ENCODE data around the gene FAM171A2. TPM values are rescaled to one million over a fixed set of nuclear protein-coding genes. Genes with fewer than 3 reads are reported as not detected.

FAM171A2 gene
- total and polyA plus RNA-seq, 2 of the 8 experiments (the other 6 are each of a cell fraction or from before 2014, with no cell fraction given) = 21.9 to 24.1 TPM

DNA sequence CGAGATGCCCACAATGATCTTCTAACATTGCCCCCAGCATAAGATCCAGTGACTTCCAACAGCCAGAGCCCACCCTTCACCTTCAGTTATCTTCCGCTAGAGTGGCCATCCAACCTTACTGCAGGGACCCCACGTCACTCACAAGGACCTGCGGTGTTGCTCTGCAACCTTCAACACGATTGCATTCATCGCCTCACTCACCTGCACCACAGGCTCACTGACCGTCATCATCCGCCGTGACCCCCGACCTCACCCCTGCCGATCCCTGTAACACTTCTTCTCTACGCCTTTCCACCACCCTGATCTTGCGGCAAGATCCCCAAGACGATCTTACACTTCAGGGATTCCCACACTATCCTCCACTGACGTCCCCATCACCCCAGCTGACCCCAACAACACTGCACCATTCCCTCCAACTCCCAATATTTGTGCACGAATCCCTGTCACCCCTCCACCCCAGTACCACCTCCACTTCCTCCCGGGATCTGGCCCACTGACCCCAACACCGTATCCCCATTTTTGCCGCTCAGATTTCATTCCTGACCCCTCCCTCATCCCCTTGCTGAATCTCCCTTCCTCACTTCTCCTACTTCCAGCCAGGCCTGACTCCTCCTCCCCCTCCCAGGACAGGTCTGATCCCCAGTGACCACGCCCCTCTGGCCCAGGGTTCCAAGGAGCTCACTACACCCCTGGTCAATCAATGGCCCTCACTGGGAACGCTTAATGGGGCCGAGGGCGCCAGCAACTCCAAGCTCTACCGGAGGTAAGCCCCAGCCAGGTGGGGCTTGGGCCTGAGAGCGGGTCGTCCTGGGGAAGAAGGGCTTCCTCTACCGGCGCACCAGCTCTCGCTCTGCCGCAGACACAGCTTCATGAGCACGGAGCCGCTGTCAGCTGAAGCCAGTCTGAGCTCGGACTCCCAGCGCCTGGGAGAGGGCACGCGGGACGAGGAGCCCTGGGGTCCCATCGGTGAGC is 47.6 kb downstream of the FAM171A2 start (continued):
- TF ChIP-seq BRCA1 (IDR thresholded peaks at IDR 0.05; ENCODE audit: low read depth, low read length) = no peak
- TF ChIP-seq TAF7 (optimal IDR thresholded peaks at IDR 0.05; ENCODE audit: borderline replicate concordance, low read depth, low read length) = no peak
- TF ChIP-seq TBP (IDR thresholded peaks at IDR 0.05; ENCODE audit: low read depth, low read length) = peak; percentile 74
- no peak for TF ChIP-seq CTBP2 (IDR thresholded peaks at IDR 0.05; ENCODE audit: borderline replicate concordance, insufficient read depth, insufficient read length, low read length)
- 0 out of 2 replicates have a peak, but pooled peaks have one; percentile 11 for TF ChIP-seq TAF1 (IDR thresholded peaks at IDR 0.05; ENCODE audit: low read depth, low read length)
- peak; percentile 14; the same call in 1 of the 2 replicates for TF ChIP-seq CREB1 (IDR thresholded peaks at IDR 0.05)
- no peak for TF ChIP-seq JUND (IDR thresholded peaks at IDR 0.05; ENCODE audit: low read length)
- no peak for TF ChIP-seq POU5F1 (IDR thresholded peaks at IDR 0.05; ENCODE audit: low read depth, low read length)
- TF ChIP-seq RAD21 (IDR thresholded peaks at IDR 0.05 in 1 of 2, conservative IDR thresholded peaks at IDR 0.05 in 1 of 2; ENCODE audit: low read depth in 2 of 2, low read length in 2 of 2) = no peak; a peak in 1 of 4 replicates
- TF ChIP-seq TCF12 (IDR thresholded peaks at IDR 0.05; ENCODE audit: low read depth, low read length) = no peak
- TF ChIP-seq RBBP5 (IDR thresholded peaks at IDR 0.05; ENCODE audit: borderline replicate concordance, low read depth, low read length) = no peak
- peak; percentile 64 for TF ChIP-seq KDM4A (IDR thresholded peaks at IDR 0.05; ENCODE audit: low read depth, low read length, severe bottlenecking)
- peak; percentile 3 for TF ChIP-seq EZH2 (IDR thresholded peaks at IDR 0.05; ENCODE audit: low read depth, low read length, severe bottlenecking)
- TF ChIP-seq, protein P1, sequence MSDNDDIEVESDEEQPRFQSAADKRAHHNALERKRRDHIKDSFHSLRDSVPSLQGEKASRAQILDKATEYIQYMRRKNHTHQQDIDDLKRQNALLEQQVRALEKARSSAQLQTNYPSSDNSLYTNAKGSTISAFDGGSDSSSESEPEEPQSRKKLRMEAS (IDR thresholded peaks at IDR 0.05) = no peak
- TF ChIP-seq TEAD4 (IDR thresholded peaks at IDR 0.05; ENCODE audit: low read depth, low read length) = no peak
- TF ChIP-seq SP1 (IDR thresholded peaks at IDR 0.05; ENCODE audit: low read depth, low read length) = no peak

All from H1 (cell line).